Measurements from ENCODE around the gene CRABP2.

Gene CRABP2

DNA sequence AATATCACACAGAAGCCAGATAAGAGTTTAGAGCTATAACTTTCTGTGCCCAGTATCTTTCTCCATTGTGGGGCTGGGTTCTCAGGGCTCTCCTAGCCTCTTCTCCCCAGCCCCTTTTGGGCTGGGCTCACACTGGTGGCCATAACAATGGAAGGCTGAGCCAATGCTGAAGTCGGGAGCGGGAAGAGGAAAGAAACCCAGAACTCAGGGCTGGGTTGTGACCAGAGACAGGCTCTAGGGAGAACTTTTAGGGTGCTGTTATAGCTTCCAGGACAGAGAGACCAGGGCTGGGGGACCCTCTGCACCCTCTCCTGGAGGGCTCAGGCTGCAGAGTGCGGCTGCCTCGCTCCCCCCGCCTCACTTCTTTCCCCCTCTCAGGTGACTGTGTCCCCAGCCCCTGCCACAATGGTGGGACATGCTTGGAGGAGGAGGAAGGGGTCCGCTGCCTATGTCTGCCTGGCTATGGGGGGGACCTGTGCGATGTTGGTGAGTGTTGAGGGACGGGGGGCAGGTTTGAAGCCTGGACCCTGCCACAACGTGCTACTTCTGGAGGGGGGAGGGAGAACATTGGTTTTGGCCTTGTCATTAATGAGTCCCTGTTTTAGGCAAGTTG lies 49.4 kb downstream of the CRABP2 start:
- H3K4me3 ChIP-seq (ENCODE audit: low read depth, low read length) = no peak overlapping the region
- TF ChIP-seq, protein P1, sequence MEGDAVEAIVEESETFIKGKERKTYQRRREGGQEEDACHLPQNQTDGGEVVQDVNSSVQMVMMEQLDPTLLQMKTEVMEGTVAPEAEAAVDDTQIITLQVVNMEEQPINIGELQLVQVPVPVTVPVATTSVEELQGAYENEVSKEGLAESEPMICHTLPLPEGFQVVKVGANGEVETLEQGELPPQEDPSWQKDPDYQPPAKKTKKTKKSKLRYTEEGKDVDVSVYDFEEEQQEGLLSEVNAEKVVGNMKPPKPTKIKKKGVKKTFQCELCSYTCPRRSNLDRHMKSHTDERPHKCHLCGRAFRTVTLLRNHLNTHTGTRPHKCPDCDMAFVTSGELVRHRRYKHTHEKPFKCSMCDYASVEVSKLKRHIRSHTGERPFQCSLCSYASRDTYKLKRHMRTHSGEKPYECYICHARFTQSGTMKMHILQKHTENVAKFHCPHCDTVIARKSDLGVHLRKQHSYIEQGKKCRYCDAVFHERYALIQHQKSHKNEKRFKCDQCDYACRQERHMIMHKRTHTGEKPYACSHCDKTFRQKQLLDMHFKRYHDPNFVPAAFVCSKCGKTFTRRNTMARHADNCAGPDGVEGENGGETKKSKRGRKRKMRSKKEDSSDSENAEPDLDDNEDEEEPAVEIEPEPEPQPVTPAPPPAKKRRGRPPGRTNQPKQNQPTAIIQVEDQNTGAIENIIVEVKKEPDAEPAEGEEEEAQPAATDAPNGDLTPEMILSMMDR (IDR thresholded peaks at IDR 0.05; ENCODE audit: low read depth, low read length) = no peak

DNA sequence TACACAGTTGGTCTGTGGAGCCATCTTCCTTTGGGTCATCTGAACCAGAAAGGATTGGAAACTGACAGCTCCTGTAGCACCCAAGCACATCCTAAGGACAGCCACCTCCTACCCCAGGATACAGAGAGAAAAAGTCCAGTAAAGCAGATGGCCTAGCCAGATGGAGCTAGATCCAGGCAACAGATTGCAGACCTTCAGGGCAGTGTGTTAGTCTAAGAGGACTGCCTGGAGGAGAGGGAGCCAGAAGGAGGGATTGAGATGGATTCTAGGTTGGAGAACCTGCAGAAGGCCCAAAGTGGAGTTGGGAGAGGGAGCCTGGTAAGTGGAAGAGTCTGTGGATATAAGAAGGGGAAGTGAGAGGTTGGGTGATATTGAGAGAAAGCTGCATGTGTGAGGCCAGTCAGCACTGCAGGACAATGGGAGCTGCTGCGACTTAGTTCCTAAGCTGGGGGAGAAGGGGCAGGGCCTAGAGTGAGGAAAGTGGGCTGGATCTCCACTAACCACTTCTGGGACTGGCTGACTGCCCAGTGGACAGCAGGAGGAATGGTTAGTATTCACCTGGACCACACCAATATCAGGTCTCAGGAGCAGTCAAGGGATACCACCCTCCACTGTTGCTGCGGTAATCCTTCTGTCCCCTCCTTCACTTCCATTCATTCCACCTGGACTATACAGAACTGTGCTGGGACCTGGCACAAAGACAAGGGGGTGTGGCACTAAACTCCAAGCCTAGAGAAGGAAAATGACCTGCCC lies 50.1 kb downstream of the CRABP2 start:
- H3K4me3 ChIP-seq (ENCODE audit: low read depth, low read length) = no peak overlapping the region
- TF ChIP-seq, protein P1 (IDR thresholded peaks at IDR 0.05; ENCODE audit: low read depth, low read length) = no peak

DNA sequence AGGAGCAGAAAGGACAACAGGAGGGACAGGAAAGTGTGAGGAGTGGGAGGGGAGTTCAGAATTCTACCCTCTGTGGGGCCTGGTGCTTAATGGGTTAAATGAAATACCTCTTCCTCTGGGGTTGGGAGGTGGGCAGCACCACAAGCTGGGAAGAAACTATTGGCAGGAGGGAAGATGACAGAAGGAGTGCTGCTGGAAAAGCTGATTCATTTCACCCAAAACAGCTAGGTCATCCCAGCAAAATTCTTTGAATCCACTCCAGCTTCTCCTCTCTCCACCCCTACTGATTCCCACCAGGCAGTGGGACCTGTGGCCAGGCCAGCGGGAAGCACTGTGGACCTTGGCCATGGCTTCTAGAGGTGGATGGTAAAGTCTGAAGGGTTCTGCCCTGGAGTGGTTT lies 50.7 kb downstream of the CRABP2 start:
- TF ChIP-seq, protein P1 (IDR thresholded peaks at IDR 0.05; ENCODE audit: low read depth, low read length) = no peak

DNA sequence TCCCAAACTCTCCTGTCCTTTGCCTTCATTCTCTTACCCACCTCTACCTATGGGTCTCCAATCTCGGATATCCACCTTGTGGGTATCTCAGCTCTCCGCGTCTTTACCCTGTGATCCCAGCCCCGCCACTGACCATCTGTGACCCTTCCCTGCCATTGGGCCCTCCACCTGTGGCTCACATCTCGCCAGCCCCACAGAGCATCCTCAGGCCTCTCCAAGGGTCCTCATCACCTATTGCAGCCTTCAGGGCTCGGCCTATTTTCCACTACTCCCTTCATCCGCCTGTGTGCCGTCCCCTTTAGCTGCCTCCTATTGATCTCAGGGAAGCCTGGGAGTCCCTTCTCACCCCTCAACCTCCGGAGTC lies 52.4 kb downstream of the CRABP2 start:
- H3K4me3 ChIP-seq (ENCODE audit: low read depth, low read length) = no peak overlapping the region
- TF ChIP-seq, protein P1 (IDR thresholded peaks at IDR 0.05; ENCODE audit: low read depth, low read length) = no peak

More for the DNA sequence above, 50.7 kb downstream of the CRABP2 start:
- no peak overlapping the region for H3K4me3 ChIP-seq (ENCODE audit: low read depth, low read length)

DNA sequence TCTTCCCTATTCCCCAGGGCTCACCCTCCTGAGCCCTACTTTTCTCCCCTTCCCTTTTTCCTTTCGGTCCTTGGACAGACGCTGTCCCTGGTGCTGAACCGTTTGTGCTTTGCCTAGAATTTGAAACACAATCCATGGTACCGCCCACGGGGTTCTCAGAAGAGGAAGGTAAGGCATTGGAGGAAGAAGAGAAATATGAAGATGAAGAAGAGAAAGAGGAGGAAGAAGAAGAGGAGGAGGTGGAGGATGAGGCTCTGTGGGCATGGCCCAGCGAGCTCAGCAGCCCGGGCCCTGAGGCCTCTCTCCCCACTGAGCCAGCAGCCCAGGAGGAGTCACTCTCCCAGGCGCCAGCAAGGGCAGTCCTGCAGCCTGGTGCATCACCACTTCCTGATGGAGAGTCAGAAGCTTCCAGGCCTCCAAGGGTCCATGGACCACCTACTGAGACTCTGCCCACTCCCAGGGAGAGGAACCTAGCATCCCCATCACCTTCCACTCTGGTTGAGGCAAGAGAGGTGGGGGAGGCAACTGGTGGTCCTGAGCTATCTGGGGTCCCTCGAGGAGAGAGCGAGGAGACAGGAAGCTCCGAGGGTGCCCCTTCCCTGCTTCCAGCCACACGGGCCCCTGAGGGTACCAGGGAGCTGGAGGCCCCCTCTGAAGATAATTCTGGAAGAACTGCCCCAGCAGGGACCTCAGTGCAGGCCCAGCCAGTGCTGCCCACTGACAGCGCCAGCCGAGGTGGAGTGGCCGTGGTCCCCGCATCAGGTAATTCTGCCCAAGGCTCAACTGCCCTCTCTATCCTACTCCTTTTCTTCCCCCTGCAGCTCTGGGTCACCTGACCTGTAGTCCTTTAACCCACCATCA lies 53.0 kb downstream of the CRABP2 start:
- no peak overlapping the region for H3K4me3 ChIP-seq (ENCODE audit: low read depth, low read length)
- TF ChIP-seq, protein P1 (IDR thresholded peaks at IDR 0.05; ENCODE audit: low read depth, low read length) = no peak

Measured in WI38 (cell line).